ENCODE measurements around the gene PCDH15. TPM values are rescaled to one million over a fixed set of nuclear protein-coding genes. Genes with fewer than 3 reads are reported as not detected.

The PCDH15 gene
- total and polyA plus RNA-seq, 2 of the 13 experiments (the other 11 are each of a cell fraction or from before 2014, with no cell fraction given): not detected

DNA sequence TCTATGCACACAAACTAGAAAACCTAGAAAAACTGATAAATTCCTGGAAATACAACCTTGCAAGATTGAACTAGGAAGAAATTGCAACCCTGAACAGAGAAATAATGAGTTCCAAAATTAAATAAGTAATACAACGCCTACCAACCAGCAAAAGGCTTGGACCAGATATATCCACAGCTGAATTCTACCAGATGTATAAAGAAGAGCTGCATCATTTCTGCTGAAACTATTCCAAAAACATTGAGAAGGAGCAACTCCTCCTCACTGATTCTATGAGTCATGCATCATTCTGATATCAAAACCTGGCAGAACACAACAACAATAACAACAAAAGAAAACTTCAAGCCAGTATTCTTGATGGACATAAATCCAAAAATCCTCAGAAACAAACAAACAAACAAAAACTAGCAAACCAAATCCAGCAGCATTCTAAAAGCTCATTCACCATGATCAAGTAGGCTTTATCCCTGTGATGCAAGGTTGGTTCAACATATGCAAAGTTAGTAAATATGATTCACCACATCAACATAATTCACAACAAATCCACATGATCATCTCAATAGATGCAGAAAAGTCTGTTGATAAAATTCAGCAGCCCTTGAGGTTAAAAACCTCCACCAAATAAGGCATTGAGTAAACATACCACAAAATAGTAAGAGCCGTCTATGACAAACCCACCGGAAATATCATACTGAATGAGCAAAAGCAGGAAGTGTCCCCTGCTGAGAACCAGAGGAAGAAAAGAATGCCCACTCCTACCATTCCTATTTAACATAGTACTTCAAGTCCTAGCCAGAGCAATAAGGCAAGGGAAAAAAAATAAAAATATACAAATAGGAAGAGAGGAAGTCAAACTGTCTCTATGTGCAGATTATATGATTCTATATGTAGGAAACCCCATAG is 98.2 kb downstream of the PCDH15 start:
- ChIA-PET CTCF (ENCODE audit: low intra/inter-chr PET ratio, low total read pairs) (no interaction called here), POLR2A (no interaction called here)
- in situ Hi-C loops (cut with HindIII; ENCODE audit: extremely low pct_ligation_motif_present, low pct_unique_long_range_greater_than_20kb): no loop called here
- Histone ChIP-seq H3K27ac (ENCODE audit: extremely low read length, insufficient read depth, low read length) (no peak overlapping the region), H4K20me1 (ENCODE audit: insufficient read depth, low read length) (no peaks in the 10 kb centered on the region; the same call in 1 of the 2 replicates), H3K27me3 (ENCODE audit: control insufficient read depth in 1 of 2, insufficient read depth in 2 of 2, low read length in 2 of 2) (no peaks in the 10 kb centered on the region), H3K9me3 (ENCODE audit: low read length) (no peaks in the 10 kb centered on the region), H3K9ac (ENCODE audit: insufficient read depth, low read depth, low read length) (no peak overlapping the region), H3K4me2 (ENCODE audit: low read depth, low read length) (no peak overlapping the region), H3K4me3 (replicated peaks in 1 of 3; ENCODE audit: insufficient read depth in 1 of 3, low read depth in 2 of 3, low read length in 3 of 3) (no peak overlapping the region), H2AFZ (ENCODE audit: low read length) (no peak overlapping the region), H3K79me2 (ENCODE audit: insufficient read depth, low read length) (no peaks in the 10 kb centered on the region), H3K36me3 (replicated peaks in 1 of 2; ENCODE audit: control insufficient read depth in 1 of 2, insufficient read depth in 2 of 2, low read length in 2 of 2) (no peaks in the 10 kb centered on the region), H3K4me1 (ENCODE audit: insufficient read depth, low read length) (no peaks in the 10 kb centered on the region)
- 59% methylated on average over 3 of the region's 3 CpGs for WGBS (ENCODE audit: low lambda C conversion rate)
- intact Hi-C loops (cut with micrococcal nuclease; ENCODE audit: unreplicated experiment): no loop called here
- no TSS peak for BruUV-seq (replicated peaks)
- TF ChIP-seq HMG20B (CRISPR knock-in tag; conservative IDR thresholded peaks at IDR 0.05) (no peak), SMAD3 (CRISPR knock-in tag; IDR thresholded peaks at IDR 0.05) (no peak), ZNF773 (CRISPR knock-in tag; IDR thresholded peaks at IDR 0.05; ENCODE audit: borderline replicate concordance) (no peak), HHEX (CRISPR knock-in tag; IDR thresholded peaks at IDR 0.05) (no peak)
- DNase-seq (ENCODE audit: low spot score) (no peak), ATAC-seq (no peak), FAIRE-seq (no peak)

DNA sequence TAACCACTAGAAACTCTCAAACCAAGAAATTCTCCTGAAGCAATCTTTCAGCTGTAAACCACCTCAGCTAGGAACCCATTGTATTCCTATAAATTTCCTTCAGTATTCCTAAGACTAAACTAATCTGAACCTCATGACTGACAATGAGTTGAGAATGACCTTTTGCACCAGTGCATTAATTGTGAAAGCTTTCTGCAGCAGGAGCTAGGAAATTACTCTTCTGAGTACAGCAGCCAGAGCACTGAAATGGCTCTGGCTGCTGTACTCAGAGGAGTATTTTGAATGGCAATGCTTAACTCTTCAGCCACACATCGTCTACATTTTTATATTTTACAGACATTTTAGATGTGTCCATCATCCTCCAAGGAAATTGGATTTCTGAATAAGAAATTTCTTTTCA is 109.7 kb downstream of the PCDH15 start:
- Histone ChIP-seq H3K9ac (ENCODE audit: insufficient read depth, low read depth, low read length) (no peak overlapping the region), H3K9me3 (ENCODE audit: low read length) (no peaks in the 10 kb centered on the region), H3K36me3 (replicated peaks in 1 of 2; ENCODE audit: control insufficient read depth in 1 of 2, insufficient read depth in 2 of 2, low read length in 2 of 2) (no peaks in the 10 kb centered on the region), H3K27ac (ENCODE audit: extremely low read length, insufficient read depth, low read length) (no peak overlapping the region), H3K4me1 (ENCODE audit: insufficient read depth, low read length) (no peaks in the 10 kb centered on the region), H3K4me3 (replicated peaks in 1 of 3; ENCODE audit: insufficient read depth in 1 of 3, low read depth in 2 of 3, low read length in 3 of 3) (no peak overlapping the region), H3K4me2 (ENCODE audit: low read depth, low read length) (no peak overlapping the region), H3K79me2 (ENCODE audit: insufficient read depth, low read length) (no peaks in the 10 kb centered on the region), H3K27me3 (ENCODE audit: control insufficient read depth in 1 of 2, insufficient read depth in 2 of 2, low read length in 2 of 2) (no peaks in the 10 kb centered on the region), H4K20me1 (ENCODE audit: insufficient read depth, low read length) (no peaks in the 10 kb centered on the region), H2AFZ (ENCODE audit: low read length) (no peak overlapping the region)
- WGBS (ENCODE audit: low lambda C conversion rate): 0% methylated on average over 1 of the region's 1 CpG
- POLR2A ChIA-PET: no interaction called here
- no peak for FAIRE-seq
- ATAC-seq: no peak
- DNase-seq (ENCODE audit: low spot score): no peak
- BruUV-seq (replicated peaks): no TSS peak
- intact Hi-C loops (cut with micrococcal nuclease; ENCODE audit: unreplicated experiment) (no loop called here), in situ Hi-C loops (cut with HindIII; ENCODE audit: extremely low pct_ligation_motif_present, low pct_unique_long_range_greater_than_20kb) (no loop called here)
- CTCF ChIA-PET (ENCODE audit: low intra/inter-chr PET ratio, low total read pairs): no interaction called here
- TF ChIP-seq HNRNPH1 (optimal IDR thresholded peaks at IDR 0.05; ENCODE audit: low read depth, low read length) (no peak), JUN (CRISPR knock-in tag; IDR thresholded peaks at IDR 0.05) (no peak), ZNF441 (CRISPR knock-in tag; IDR thresholded peaks at IDR 0.05; ENCODE audit: borderline replicate concordance) (no peak)
- TF ChIP-seq, protein P1, sequence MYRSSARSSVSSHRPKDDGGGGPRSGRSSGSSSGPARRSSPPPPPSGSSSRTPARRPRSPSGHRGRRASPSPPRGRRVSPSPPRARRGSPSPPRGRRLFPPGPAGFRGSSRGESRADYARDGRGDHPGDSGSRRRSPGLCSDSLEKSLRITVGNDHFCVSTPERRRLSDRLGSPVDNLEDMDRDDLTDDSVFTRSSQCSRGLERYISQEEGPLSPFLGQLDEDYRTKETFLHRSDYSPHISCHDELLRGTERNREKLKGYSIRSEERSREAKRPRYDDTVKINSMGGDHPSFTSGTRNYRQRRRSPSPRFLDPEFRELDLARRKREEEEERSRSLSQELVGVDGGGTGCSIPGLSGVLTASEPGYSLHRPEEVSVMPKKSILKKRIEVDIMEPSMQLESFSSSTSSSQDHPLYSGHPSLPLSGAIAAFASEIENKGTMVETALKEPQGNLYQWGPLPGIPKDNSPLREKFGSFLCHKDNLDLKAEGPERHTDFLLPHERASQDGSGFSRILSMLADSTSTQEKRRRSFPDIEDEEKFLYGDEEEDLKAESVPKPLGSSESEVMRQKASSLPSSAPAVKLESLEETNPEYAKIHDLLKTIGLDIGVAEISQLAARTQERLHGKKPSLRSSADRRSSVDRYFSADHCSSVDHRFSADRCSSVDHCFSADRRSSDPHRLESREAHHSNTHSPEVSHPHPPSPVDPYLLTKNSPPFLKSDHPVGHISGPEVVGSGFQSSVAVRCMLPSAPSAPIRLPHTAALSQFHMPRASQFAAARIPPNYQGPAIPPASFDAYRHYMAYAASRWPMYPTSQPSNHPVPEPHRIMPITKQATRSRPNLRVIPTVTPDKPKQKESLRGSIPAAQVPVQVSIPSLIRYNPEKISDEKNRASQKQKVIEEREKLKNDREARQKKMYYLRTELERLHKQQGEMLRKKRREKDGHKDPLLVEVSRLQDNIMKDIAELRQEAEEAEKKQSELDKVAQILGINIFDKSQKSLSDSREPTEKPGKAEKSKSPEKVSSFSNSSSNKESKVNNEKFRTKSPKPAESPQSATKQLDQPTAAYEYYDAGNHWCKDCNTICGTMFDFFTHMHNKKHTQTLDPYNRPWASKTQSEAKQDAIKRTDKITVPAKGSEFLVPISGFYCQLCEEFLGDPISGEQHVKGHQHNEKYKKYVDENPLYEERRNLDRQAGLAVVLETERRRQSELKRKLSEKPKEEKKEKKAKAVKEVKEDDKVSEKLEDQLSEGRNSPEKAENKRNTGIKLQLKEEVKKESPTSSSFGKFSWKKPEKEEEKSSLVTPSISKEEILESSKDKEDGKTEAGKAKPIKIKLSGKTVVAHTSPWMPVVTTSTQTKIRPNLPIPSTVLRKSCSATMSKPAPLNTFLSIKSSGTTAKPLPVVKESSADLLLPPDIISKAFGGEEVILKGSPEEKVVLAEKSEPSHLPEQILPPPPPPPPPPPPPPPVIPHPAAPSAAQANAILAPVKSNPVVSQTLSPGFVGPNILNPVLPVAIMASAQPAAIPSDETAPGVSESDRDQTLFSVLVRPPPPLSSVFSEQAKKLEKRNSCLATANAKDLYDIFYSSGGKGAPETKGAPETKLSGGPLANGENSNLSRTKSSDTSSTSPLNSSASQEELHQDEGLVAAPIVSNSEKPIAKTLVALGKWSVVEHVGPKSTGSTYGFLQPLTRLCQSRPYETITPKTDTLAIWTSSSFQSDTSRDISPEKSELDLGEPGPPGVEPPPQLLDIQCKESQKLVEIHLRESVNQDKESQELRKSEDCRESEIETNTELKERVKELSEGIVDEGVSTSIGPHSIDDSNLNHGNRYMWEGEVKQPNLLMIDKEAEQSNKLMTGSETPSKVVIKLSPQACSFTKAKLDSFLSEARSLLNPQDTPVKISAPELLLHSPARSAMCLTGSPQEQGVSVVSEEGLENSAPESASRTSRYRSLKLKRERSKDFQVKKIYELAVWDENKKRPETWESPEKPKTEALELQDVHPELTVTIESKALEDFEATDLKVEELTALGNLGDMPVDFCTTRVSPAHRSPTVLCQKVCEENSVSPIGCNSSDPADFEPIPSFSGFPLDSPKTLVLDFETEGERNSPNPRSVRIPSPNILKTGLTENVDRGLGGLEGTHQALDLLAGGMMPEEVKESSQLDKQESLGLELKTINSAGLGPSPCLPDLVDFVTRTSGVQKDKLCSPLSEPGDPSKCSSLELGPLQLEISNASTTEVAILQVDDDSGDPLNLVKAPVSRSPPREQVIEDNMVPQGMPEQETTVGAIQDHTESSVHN (CRISPR knock-in tag; IDR thresholded peaks at IDR 0.05): no peak

Measured in HepG2 (cell line).